ENCODE measurements around the gene HSD17B14.
"Not testable (repeated sequence)": the region's sequence is repeated elsewhere in the genome, so short reads cannot be mapped to it uniquely, and the experiment has no call there.

HSD17B14 gene

DNA sequence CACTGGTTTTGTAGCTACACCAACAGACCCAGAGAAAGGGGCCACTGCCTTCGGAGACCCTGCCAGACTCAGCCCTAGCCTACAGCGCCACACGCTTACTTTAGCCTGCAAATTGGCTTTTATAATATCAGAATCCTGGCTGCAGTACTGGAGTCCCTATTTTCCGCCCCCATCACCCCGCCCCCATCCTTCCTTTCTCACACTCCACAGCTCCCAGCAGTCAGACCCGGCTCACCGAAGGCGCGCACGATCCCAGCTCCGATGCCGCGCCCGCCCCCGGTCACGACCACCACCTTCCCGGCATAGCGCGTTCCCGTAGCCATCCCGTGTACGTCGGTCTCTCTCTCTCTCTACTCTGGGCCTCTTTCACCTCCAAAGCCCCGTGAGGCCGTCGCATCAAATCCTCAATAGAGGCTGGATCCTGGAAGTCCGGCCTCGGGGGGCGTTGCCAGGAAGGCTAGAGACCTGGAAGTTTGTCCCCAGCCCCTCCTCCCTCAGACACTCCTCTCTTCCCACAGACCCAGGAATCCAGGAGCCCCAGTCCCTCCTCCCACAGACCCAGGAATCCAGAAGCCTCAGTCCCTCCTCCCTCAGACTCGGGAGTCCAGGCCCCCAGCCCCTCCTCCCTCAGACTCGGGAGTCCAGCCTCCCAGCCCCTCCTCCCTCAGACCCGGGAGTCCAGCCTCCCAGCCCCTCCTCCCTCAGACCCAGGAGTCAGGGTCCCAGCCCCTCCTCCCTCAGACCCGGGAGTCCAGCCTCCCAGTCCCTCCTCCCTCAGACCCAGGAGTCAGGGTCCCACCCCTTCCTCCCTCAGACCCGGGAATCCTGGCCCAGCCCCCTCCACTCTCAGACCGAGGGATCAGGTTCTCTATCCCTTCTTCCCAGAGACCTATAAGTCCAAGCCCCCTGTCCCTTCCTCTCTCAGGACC, at the start of gene HSD17B14:
Gene HSD17B14 (minus strand): TSS at position 403 of the 929 bp plus-strand sequence. CDS start 80 bp downstream, at position 323.
- DNase-seq = no peak

DNA sequence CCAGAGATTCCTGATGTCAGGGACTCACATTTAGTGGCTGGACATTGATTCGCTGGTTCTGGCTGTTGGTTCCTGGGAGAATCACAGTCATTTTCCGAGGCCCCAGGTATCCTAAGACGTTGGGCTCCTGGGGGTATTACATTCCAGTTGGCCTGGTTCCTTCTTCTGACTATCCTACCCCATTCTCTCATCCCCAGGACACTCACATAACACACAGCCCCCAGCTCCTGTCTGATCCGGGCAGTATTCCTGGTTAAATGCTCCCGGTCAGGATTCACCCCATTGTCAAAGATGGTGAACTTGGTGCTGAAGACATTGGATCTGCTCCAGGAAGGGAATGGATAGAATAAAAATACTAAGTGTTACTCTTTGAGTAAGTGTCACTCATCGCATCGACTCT, 47.4 kb upstream of the HSD17B14 start:
- DNase-seq = no peak

DNA sequence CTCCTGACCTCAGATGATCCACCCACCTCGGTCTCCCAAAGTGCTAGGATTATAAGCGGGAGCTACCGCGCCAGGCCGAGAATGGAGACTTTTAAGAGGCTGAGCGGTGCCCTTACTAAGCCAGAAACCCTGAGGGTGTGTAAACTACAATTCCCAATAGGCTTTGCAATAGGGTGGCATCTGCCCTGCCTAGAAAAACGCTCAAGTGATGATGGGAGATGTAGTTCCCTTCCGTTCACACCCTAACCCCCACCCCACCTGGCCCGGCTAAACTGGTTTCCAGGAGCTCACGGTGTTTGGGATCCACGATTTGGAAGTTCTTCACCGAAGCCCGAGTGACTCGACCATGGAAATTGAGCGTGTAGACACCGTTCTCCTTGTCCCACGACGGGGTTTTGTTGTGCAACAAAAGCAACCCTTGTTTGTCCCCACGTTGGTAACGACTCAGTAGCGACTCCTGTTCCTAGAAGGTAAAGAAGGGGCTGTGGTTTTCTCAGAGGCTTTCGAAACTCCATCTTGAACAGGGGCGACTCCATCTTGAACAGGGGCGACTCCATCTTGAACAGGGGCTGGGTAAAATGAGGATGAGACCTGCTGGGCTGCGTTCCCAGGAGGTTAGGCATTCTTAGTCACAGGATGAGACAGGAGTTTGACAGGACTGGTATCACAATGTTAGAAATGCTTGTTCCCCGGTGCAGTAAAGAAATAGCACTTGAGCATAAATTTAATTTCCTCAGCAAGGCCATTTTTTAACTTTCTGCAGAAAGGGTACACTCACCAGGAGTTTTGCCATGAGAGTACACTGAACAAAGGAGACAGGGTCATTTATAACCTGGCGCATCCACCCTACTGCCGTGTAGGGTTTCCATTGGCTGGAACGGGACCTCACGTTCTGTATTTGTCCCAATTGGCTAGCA, 45.7 kb upstream of the HSD17B14 start:
- DNase-seq = no peak

DNA sequence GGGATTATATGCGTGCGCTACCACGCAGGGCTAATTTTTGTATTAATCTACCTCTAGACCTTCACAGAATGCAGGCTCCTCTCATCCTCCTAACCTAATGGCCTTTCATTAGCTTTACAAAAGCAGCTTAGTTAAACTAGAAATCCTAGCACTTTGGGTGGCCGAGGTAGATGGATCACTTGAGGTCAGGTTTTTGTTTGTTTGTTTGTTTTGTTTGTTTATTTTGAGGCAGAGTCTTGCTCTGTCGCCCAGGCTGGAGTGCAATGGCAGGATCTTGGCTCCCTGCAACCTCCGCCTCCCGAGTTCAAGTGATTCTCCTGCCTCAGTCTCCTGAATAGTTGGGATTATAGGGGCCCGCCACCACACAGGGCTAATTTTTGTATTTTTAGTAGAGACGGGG, 43.4 kb upstream of the HSD17B14 start:
- not testable (repeated sequence) for DNase-seq

DNA sequence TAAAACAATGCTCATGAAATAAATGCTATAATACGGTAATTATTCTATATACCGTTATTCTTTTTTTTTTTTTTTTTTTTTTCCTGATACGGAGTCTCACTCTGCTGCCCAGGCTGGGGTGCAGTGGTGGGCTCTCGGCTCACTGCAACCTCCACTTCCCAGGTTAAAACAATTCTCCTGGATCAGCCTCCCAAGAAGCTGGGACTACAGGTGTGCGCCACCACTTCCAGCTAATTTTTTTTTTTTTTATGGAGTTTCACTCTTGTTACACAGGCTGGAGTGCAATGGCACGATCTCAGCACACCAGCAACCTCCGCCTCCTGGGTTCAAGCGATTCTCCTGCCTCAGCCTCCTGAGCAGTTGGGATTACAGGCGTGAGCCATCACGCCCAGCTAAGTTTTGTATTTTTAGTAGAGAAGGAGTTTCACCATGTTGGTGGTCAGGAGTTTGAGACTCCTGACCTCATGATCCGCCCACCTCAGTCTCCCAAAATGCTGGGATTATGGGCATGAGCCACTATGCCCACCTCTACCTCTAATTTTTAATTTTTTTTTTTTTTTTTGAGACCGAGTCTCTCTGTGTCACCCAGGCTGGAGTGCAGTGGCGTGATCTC, 42.8 kb upstream of the HSD17B14 start:
- DNase-seq = no peak

DNA sequence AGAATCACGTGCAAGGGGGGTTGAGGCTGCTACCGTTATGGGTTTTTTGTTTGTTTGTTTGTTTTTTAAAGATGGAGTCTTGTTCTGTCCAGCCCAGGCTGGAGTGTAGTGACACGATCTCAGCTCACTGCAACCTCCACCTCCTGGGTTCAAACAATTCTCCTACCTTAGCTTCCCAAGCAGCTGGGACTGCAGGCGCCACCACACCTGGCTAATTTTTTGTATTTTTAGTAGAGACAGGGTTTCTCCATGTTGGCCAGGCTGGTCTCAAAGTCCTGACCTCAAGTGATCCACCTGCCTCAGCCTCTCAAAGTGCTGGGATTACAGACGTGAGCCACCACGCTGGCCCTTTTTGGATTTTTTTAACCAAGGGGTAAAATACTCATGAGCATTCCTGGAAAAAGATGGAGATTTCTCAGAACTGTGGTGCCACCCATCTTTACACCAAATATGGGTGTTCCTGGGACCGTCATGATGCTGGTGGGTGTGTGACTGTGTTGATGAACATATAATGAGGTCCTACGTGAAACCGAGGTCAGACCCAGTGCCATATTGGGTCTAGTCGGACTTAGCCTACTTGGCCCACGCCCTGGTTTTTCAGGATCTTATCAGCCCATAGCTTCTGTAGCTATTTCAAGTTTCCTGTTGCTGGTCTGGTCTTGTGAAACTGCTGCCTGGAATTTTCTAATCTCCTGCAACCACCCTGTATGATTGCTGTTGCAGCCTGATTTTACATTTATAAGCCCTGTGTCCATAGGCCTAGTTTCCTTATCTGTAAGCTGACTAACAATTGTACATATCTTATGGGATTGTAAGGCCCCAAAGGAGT, 42.1 kb upstream of the HSD17B14 start:
- DNase-seq = no peak

DNA sequence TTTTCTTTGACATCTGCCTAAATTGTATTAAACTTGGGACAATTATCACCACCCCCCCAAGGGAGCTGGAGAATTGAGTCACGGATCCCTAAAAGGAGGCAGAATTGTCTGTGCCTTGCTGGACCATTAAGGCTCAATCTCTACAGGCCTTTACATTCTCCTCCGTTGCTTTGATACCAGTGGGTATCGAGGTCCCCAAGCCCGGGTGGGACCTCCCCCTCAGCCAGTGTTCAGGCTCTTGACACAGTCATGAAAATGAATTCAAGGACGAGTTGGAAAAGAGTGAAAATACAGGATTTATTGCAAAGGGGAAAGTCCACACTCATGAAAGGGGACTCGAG, 41.5 kb upstream of the HSD17B14 start:
- DNase-seq = no peak

DNA sequence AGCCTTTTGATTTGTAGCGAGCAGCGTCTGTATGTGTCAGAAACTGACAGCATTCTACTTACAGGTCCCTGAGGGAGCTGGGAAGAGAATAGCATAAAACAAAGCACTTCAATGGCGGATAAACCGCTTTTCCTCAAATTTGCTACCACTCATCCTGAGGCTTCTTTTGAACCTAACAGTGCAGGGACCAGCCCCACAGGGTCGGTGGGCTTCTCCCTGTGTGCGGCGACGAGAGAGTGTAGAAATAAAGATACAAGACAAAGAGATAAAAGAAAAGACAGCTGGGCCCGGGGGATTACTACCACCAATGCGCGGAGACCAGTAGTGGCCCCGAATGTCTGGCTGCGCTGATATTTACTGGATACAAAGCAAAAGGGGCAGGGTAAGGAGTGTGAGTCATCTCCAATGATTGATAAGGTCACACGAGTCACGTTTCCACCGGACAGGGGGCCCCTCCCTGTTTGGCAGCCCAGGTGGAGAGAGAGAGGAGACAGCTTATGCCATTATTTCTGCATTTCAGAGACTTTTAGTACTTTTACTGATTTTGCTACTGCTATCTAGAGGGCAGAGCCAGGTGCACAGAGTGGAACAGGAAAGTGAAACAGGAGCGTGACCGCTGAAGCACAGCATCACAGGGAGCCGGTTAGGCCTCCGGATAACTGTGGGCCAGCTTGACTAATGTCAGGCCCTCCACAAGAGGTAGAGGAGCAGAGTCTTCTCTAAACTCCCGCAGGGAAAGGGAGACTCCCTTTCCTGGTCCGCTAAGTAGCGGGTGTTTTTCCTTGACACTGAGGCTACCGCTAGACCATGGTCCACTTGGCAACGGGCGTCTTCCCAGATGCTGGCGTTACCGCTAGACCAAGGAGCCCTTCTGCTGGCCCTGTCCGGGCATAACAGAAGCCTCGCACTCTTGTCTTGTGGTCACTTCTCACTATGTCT, 40.0 kb upstream of the HSD17B14 start:
- DNase-seq = peak in 1 of 4 experiments; percentile 20

DNA sequence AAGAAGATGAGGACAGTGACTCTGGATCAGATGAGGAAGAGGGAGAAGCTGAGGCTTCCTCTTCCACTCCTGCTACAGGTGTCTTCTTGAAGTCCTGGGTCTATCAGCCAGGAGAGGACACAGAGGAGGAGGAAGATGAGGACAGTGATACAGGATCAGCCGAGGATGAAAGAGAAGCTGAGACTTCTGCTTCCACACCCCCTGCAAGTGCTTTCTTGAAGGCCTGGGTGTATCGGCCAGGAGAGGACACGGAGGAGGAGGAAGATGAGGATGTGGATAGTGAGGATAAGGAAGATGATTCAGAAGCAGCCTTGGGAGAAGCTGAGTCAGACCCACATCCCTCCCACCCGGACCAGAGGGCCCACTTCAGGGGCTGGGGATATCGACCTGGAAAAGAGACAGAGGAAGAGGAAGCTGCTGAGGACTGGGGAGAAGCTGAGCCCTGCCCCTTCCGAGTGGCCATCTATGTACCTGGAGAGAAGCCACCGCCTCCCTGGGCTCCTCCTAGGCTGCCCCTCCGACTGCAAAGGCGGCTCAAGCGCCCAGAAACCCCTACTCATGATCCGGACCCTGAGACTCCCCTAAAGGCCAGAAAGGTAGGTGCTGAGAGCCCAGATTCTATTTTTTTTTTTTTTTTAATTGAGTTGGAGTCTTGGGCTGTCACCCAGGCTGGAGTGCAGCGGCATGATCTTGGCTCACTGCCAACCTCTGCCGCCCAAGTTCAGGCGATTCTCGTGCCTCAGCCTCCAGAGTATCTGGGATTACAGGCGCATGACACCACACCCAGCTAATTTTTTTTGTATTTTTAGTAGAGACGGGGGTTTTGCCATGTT, 38.2 kb upstream of the HSD17B14 start:
- DNase-seq = no peak

DNA sequence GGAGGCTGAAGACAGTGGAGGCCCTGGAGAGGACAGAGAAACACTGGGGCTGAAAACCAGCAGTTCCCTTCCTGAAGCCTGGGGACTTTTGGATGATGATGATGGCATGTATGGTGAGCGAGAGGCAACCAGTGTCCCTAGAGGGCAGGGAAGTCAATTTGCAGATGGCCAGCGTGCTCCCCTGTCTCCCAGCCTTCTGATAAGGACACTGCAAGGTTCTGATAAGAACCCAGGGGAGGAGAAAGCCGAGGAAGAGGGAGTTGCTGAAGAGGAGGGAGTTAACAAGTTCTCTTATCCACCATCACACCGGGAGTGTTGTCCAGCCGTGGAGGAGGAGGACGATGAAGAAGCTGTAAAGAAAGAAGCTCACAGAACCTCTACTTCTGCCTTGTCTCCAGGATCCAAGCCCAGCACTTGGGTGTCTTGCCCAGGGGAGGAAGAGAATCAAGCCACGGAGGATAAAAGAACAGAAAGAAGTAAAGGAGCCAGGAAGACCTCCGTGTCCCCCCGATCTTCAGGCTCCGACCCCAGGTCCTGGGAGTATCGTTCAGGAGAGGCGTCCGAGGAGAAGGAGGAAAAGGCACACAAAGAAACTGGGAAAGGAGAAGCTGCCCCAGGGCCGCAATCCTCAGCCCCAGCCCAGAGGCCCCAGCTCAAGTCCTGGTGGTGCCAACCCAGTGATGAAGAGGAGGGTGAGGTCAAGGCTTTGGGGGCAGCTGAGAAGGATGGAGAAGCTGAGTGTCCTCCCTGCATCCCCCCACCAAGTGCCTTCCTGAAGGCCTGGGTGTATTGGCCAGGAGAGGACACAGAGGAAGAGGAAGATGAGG, 37.4 kb upstream of the HSD17B14 start:
- DNase-seq = no peak

DNA sequence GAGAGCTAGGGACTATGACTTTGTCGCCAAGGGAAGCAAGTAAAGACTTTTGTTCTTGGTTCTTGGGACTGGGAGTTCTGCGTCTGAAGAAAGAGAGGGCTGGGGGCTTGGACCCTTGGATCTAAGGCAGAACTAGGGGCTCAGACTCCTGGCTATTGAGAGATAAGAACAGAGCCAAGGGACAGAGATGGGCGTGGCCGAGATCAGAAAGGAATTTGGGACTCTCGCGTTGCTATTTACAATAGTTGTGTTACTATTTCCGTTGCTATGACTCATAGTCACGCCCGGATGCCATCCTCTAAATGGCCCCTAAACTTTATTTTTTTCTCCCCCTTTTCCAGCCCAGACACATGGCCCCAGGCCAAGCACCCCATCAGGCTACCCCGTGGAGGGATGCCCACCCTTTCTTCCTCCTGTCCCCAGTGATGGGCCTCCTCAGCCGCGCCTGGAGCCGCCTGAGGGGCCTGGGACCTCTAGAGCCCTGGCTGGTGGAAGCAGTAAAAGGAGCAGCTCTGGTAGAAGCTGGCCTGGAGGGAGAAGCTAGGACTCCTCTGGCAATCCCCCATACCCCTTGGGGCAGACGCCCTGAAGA, 36.7 kb upstream of the HSD17B14 start:
- DNase-seq = peak in 3 of 4 experiments; percentile 30 to 54 (median 50)

DNA sequence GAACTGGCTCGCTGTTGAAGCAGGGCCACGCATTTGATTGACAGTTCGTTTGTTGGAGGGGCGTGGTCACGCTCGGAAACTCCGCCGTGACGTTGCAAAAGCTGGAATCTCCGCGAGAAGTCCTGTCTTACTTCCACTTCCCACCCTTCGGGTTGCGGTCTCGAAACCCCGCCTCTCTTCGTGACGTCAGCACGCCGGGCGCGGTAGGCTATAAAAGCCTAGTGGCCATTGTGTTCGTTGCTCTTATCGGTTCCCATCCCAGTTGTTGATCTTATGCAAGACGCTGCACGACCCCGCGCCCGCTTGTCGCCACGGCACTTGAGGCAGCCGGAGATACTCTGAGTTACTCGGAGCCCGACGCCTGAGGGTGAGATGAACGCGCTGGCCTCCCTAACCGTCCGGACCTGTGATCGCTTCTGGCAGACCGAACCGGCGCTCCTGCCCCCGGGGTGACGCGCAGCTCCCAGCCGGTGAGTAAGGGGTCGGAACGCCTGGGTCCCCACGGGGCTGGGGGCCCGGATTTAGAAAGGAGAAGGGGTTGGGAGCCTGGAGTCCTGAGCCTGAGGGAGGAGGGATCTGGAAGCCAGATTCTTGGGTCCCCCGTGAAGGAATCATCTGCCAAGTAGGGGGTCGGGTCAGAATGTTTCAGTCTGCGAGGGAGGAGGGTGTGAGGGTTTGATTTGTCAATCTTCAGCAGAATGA, 36.0 kb upstream of the HSD17B14 start, which contains the start of gene PPP1R15A:
Gene PPP1R15A (plus strand): TSS at position 240 of the 702 bp plus-strand sequence. CDS start 813 bp downstream, outside the sequence.
- DNase-seq = peak; percentile 95 to 98 (median 97)

DNA sequence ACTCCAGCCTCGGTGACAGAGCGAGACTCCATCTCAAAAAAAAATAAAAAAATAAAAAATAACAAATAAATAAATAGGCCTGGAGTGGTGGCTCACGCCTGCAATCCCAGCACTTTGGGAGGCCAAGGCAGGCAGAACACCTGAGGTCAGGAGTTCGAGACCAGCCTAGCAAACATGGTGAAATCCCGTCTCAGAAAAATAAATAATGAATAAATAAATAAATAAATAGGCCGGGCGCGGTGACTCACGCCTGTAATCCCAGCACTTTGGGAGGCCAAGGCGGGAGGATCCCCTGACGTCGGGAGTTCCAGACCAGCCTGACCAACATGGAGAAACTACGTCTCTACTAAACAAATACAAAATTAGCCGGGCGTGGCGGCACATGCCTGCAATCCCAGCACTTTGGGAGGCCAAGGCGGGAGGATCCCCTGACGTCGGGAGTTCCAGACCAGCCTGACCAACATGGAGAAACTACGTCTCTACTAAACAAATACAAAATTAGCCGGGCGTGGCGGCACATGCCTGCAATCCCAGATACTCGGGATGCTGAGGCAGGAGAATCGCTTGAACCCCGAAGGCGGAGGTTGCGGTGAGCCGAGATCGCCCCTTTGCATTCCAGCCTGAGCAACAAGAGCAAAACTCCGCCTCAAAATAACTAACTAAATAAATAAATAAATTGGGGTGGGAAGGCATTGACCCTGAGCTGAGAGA, 35.3 kb upstream of the HSD17B14 start:
- DNase-seq = not testable (repeated sequence)

DNA sequence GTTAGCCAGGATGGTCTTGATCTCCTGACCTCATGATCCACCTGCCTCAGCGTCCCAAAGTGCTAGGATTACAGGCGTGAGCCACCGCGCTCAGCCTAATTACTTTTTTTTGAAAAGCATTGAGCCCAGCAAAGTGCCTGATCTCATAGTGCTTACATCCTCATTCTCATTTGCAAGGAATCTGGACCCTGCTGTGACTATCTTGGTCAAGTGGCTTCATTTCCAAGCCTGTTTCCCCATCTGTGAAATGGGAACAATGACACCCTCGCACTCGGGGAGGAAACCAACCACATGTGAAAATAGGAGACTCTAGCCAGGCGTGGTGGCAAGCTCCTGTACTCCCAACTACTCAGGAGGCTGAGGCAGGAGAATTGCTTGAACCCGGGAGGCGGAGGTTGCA, 33.8 kb upstream of the HSD17B14 start:
- DNase-seq = no peak

DNA sequence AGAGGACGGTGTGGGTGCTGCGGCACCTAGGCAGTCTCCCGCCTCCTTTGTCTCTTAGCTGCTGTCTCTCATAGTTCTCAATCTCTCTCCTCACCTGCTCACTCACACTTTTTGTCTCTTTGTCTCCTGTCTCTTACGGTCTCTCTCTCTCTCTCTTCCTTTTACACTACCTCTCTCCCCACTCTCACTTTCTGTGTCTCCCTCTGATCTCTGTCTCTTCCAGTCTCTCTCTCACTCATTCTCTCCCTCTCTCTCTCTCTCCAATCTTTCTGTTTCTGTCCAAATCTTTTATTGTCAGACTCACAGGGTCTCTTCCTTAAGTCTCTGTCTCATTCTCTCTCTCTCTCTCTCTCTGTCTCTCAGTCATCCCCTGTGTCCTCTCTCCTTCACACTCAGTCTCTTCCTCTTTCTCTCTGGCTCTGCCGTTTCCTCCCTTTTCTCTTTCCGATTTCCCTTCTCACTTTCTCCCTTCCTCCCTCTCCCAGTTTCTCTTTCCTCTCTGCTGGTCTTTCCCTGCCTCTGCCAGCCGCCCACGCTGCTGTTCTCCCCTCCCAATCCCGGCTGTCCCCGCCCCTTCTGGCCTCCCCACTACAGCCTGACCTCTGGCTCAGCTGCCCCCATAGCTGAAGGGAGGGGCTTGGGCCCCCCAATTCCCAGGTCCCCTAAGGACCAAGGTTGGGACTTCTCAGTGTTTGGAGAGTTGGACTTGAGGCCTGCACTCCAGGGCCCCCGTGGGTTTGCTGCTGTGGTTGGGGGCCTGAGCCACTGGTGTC, 32.0 kb upstream of the HSD17B14 start, which contains the start of gene PLEKHA4:
Gene PLEKHA4 (minus strand): TSS at position 504 of the 773 bp plus-strand sequence. CDS start 997 bp downstream, outside the sequence.
- DNase-seq = no peak

DNA sequence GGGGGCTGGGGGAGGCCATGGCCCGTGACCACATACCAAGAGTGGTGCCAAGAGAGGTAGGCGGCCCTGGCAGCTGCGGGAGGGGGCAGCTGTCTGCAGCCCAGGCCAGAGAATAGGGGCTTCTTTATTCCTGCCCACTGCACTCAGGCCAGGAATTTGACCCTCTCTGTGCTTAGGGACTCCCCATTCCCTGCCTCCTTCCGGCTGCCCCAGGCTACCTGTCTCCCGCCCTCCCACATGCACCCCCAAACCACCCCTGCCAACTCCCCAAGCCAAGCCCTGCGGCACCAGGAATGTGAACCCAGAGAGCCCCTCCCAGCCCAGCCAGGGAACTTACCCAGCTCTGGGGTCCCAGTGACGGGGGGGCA, 31.4 kb upstream of the HSD17B14 start:
- no peak for DNase-seq

Measured in activated naive CD4-positive, alpha-beta T cell (primary cell).